ENCODE measurements around the gene SNN.

Gene SNN

GRCh38 chr16:11727796-11728543, 59.7 kb downstream of the SNN start:
- H3K4me3 ChIP-seq (ENCODE audit: low read depth, low read length), result no peak overlapping the region
